DOHH2 (cell line): ENCODE data around the gene DNAJB9.

Source experiments
- H3F3A ChIP-seq: fragments of 200-600 bp; sonication (generic), shearing (Covaris generic); 2 replicates; pipeline ENCODE4 v1.6.0; 2016; ENCODE audit warnings: antibody characterized with exemption, mild to moderate bottlenecking; ENCODE audit not compliant: control insufficient read depth, insufficient read depth
- H3K27ac ChIP-seq: fragments of 200-600 bp; sonication (generic); 2 replicates; pipeline ENCODE4 v1.5.1; 2014; ENCODE audit warnings: low read depth, mild to moderate bottlenecking, low read length, moderate library complexity
- H3K27me3 ChIP-seq: fragments of 200-600 bp; sonication (generic); 2 replicates; pipeline ENCODE4 v1.6.1; 2014; ENCODE audit warnings: mild to moderate bottlenecking, low read length, mixed read lengths; ENCODE audit not compliant: control insufficient read depth
- H3K36me3 ChIP-seq: fragments of 200-600 bp; sonication (generic); 2 replicates; pipeline ENCODE4 v1.6.1; 2014; ENCODE audit warnings: mild to moderate bottlenecking, low read length, moderate library complexity, mixed read lengths; ENCODE audit not compliant: control insufficient read depth
- H3K4me1 ChIP-seq: fragments of 200-600 bp; sonication (generic); 2 replicates; pipeline ENCODE4 v1.6.1; 2014; ENCODE audit warnings: mild to moderate bottlenecking, low read length, mixed read lengths; ENCODE audit not compliant: control insufficient read depth
- H3K4me2 ChIP-seq: fragments of 200-600 bp; sonication (generic); 2 replicates; pipeline ENCODE4 v1.6.0; 2014; ENCODE audit warnings: mild to moderate bottlenecking, low read length, moderate library complexity
- H3K4me3 ChIP-seq: fragments of 200-600 bp; sonication (generic); 2 replicates; pipeline ENCODE4 v1.5.1; 2014; ENCODE audit warnings: mild to moderate bottlenecking, low read length, mixed read lengths
- H3K79me2 ChIP-seq: fragments of 200-600 bp; sonication (generic); 2 replicates; pipeline ENCODE4 v1.6.1; 2014; ENCODE audit warnings: mild to moderate bottlenecking, low read length, mixed read lengths; ENCODE audit not compliant: control insufficient read depth
- H3K9me2 ChIP-seq: fragments of 200-600 bp; sonication (generic); replicated peaks from 2 replicates; pipeline ENCODE4 v1.6.1; 2014; ENCODE audit warnings: mild to moderate bottlenecking, low read length, mixed read lengths; ENCODE audit not compliant: control insufficient read depth
- H3K9me3 ChIP-seq: fragments of 200-600 bp; sonication (generic); 2 replicates; pipeline ENCODE4 v1.6.1; 2014; ENCODE audit warnings: antibody characterized with exemption, low read length, mixed read lengths; ENCODE audit not compliant: control insufficient read depth, insufficient read depth
- H4K20me1 ChIP-seq: fragments of 200-600 bp; sonication (generic); 2 replicates; pipeline ENCODE4 v1.6.0; 2014; ENCODE audit warnings: low read depth, mild to moderate bottlenecking, antibody characterized with exemption, low read length, moderate library complexity; ENCODE audit not compliant: control insufficient read depth, insufficient read depth
- EZH2phosphoT487 ChIP-seq: fragments of 200-600 bp; sonication (generic); IDR thresholded peaks from 2 replicates; pipeline ENCODE4 v1.6.1; 2017; ENCODE audit warnings: borderline replicate concordance, mild to moderate bottlenecking, antibody characterized with exemption, low read length, moderate library complexity, mixed read lengths
- TF ChIP-seq, protein P1 (sequence below): fragments of 200-600 bp; sonication (generic); IDR thresholded peaks from one replicate; pipeline ENCODE4 v1.5.1; 2014; ENCODE audit warnings: antibody characterized with exemption, mild to moderate bottlenecking, low read depth, low read length; ENCODE audit not compliant: poor library complexity, severe bottlenecking

Gene DNAJB9

DNA sequence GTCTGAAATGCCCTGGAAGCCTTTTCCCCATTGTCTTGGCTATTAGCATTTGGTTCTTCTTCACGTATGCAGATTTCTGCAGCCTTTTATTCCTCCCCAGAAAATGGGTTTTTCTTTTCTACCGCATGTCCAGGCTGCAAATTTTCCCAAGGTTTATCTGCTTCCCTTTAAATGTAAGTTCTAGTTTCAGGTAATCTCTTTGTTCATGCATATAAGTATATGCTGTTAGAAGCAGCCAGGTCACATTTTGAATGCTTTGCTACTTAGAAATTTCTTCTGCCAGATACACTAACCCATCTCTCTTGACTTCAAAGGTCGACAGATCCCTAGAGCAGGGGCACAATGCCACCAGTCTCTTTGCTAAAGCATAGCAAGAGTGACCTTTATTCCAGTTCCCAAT lies 12.5 kb upstream of the DNAJB9 start:
- Histone ChIP-seq H3K4me2 (no peak overlapping the region), H4K20me1 (no peaks in the 10 kb centered on the region), H3K36me3 (peaks cover 7% of the 10 kb centered on the region), H3K27ac (no peak overlapping the region), H3F3A (no peaks in the 10 kb centered on the region), H3K79me2 (no peaks in the 10 kb centered on the region), H3K4me3 (no peak overlapping the region), H3K27me3 (no peaks in the 10 kb centered on the region), H3K9me2 (no peaks in the 10 kb centered on the region), H3K9me3 (peaks cover 22% of the 10 kb centered on the region), H3K4me1 (peaks cover 3% of the 10 kb centered on the region)
- TF ChIP-seq, protein P1, sequence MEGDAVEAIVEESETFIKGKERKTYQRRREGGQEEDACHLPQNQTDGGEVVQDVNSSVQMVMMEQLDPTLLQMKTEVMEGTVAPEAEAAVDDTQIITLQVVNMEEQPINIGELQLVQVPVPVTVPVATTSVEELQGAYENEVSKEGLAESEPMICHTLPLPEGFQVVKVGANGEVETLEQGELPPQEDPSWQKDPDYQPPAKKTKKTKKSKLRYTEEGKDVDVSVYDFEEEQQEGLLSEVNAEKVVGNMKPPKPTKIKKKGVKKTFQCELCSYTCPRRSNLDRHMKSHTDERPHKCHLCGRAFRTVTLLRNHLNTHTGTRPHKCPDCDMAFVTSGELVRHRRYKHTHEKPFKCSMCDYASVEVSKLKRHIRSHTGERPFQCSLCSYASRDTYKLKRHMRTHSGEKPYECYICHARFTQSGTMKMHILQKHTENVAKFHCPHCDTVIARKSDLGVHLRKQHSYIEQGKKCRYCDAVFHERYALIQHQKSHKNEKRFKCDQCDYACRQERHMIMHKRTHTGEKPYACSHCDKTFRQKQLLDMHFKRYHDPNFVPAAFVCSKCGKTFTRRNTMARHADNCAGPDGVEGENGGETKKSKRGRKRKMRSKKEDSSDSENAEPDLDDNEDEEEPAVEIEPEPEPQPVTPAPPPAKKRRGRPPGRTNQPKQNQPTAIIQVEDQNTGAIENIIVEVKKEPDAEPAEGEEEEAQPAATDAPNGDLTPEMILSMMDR: no peak
- TF ChIP-seq EZH2phosphoT487: no peak

DNA sequence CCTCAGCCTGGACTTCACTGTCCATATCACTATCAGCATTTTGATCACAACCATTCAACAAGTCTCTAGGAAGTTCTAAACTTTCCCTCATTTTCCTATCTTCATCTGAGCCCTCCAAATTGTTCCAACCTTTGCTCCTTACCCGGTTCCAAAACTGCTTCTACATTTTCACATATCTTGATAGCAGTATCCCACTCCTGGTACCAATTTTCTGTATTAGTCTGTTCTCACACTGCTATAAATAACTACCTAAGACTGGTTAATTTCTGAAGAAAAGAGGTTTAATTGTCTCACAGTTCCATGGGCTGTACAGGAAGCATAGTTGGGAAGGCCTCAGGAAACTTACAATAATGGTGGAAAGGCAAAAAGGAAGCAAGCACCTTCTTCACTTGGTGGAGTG lies 12.1 kb upstream of the DNAJB9 start:
- H3K4me3 ChIP-seq: no peak overlapping the region
- peaks cover 11% of the 10 kb centered on the region for H3K36me3 ChIP-seq
- H3K79me2 ChIP-seq: no peaks in the 10 kb centered on the region
- H3K27me3 ChIP-seq: no peaks in the 10 kb centered on the region
- TF ChIP-seq, protein P1: no peak
- no peak for TF ChIP-seq EZH2phosphoT487
- H3K27ac ChIP-seq: no peak overlapping the region
- no peak overlapping the region for H3K4me2 ChIP-seq
- H3K4me1 ChIP-seq: no peaks in the 10 kb centered on the region
- H3K9me3 ChIP-seq: peaks cover 22% of the 10 kb centered on the region
- H3F3A ChIP-seq: no peaks in the 10 kb centered on the region
- H3K9me2 ChIP-seq: no peaks in the 10 kb centered on the region
- no peaks in the 10 kb centered on the region for H4K20me1 ChIP-seq

DNA sequence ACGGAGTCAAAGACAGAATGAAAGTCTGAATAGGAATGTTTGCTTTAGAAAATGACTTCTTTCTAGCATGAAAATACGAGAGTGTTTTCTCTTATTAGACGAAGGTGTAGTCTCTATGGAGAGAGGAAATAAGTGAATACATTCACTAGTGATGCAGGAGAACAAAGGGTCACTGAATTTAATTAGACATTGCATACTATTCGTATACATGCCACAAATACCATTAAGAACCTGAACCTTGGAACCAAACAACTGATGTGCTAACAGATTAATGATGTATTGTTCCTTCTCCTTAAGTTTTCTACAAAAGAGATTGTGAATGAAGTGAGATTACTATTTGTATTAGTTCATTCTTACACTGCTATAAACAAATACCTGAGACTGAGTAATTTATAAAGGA lies 10.4 kb upstream of the DNAJB9 start:
- Histone ChIP-seq H3K79me2 (peaks cover 4% of the 10 kb centered on the region), H3K4me1 (no peaks in the 10 kb centered on the region)

More for the DNA sequence above, 10.4 kb upstream of the DNAJB9 start:
- no peak overlapping the region for H3K4me3 ChIP-seq
- H4K20me1 ChIP-seq: no peaks in the 10 kb centered on the region
- H3K4me2 ChIP-seq: no peak overlapping the region
- H3K27ac ChIP-seq: no peak overlapping the region
- H3K27me3 ChIP-seq: no peaks in the 10 kb centered on the region
- peaks cover 22% of the 10 kb centered on the region for H3K9me3 ChIP-seq
- H3F3A ChIP-seq: no peaks in the 10 kb centered on the region
- TF ChIP-seq EZH2phosphoT487: no peak
- TF ChIP-seq, protein P1: no peak
- peaks cover 17% of the 10 kb centered on the region for H3K36me3 ChIP-seq
- H3K9me2 ChIP-seq: no peaks in the 10 kb centered on the region
